Prostate gland (tissue), 2 donors: ENCODE data around the gene VAC14.

ENCODE experiments used
- POLR2A ChIP-seq: fragments of 450-650 bp; IDR thresholded peaks from one replicate; pipeline ENCODE4 v1.6.1; 2016; ENCODE audit warnings: antibody characterized with exemption, mild to moderate bottlenecking
- POLR2AphosphoS5 ChIP-seq: sonication (generic); formaldehyde crosslinking; IDR thresholded peaks from one replicate; pipeline ENCODE4 v1.6.1; 2017; ENCODE audit warnings: antibody characterized with exemption
- TF ChIP-seq, protein P1 (sequence below), 4 experiments: fragments of 200-600 bp in 2 of 4; fragments of 450-650 bp in 2 of 4; sonication (generic) in 2 of 4; IDR thresholded peaks; 1 replicate in 3 of 4; 2 replicates in 1 of 4; pipeline ENCODE4 v1.5.1; 2016 to 2019; ENCODE audit warnings: antibody characterized with exemption in 4 of 4, mild to moderate bottlenecking in 2 of 4, moderate library complexity in 2 of 4

DNA sequence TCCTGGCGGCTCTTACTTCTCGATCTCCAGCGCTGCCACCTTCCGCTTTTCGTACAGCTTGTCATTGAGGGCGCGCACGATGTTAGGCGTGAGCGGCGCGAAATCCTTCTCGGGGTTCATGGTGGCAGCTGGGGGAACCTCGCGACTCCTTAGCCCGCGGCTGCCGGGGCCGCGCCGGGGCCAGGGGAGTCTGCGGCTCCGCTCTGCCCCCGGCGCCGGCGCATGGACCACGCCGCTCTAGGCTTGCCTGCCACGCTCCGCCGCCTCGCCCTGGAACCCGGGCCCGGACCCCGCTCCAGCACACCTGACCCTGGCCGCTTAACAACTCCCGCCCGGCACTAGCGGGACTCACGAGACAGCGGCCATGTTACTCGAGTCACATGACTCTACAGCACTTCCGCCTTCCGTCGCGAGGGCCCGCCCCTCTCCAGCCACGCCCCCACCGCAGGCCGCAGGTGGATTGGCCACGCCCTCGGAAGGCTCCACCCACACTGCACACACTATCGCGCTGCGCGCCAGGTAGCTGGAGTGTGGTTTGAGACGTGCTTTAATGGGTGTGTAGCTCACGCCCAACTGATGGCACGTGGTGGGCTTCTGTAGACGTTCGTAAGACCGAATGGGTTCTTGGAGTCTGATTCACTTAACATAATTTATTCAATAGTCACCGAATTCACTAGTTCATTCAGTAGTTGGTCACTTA, at the start of gene VAC14:
- TF ChIP-seq, protein P1, sequence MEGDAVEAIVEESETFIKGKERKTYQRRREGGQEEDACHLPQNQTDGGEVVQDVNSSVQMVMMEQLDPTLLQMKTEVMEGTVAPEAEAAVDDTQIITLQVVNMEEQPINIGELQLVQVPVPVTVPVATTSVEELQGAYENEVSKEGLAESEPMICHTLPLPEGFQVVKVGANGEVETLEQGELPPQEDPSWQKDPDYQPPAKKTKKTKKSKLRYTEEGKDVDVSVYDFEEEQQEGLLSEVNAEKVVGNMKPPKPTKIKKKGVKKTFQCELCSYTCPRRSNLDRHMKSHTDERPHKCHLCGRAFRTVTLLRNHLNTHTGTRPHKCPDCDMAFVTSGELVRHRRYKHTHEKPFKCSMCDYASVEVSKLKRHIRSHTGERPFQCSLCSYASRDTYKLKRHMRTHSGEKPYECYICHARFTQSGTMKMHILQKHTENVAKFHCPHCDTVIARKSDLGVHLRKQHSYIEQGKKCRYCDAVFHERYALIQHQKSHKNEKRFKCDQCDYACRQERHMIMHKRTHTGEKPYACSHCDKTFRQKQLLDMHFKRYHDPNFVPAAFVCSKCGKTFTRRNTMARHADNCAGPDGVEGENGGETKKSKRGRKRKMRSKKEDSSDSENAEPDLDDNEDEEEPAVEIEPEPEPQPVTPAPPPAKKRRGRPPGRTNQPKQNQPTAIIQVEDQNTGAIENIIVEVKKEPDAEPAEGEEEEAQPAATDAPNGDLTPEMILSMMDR (IDR thresholded peaks at IDR 0.05), result peak in 2 of 4 experiments; percentile 6 to 21
- TF ChIP-seq POLR2A (peak; percentile 51), POLR2AphosphoS5 (peak; percentile 92)
